ENCODE results near the gene PHF21B. TPM values are rescaled to one million over a fixed set of nuclear protein-coding genes. Genes with fewer than 3 reads are reported as not detected.

The PHF21B gene
- total RNA-seq, 4 donors from 2014 or later = not detected

GRCh38 chr22:45006964-45007390 is 2.8 kb downstream of the PHF21B start:
- no peak for DNase-seq (ENCODE audit: low spot score in 2 of 2)
- no peak for TF ChIP-seq CTCF (IDR thresholded peaks at IDR 0.05)
- TF ChIP-seq EP300 (IDR thresholded peaks at IDR 0.05) = no peak
- no peak for TF ChIP-seq POLR2A (IDR thresholded peaks at IDR 0.05)
- TF ChIP-seq POLR2AphosphoS5 (IDR thresholded peaks at IDR 0.05) = no peak
- peaks cover 43% of the 10 kb centered on the region for H3K4me1 ChIP-seq

GRCh38 chr22:45006111-45006963 is 3.5 kb downstream of the PHF21B start:
- DNase-seq (ENCODE audit: low spot score in 2 of 2) = no peak
- Histone ChIP-seq H3K36me3 (no peaks in the 10 kb centered on the region), H3K27me3 (peaks cover 82% of the 10 kb centered on the region), H3K9me3 (no peaks in the 10 kb centered on the region), H3K27ac (no peak overlapping the region), H3K4me1 (peaks cover 43% of the 10 kb centered on the region), H3K4me3 (peak overlapping the region; percentile 53)
- TF ChIP-seq CTCF (IDR thresholded peaks at IDR 0.05) = no peak
- TF ChIP-seq POLR2A (IDR thresholded peaks at IDR 0.05) = no peak
- no peak for TF ChIP-seq EP300 (IDR thresholded peaks at IDR 0.05)
- TF ChIP-seq POLR2AphosphoS5 (IDR thresholded peaks at IDR 0.05) = no peak
- 8% methylated on average over 21 of the region's 21 CpGs for WGBS

More at GRCh38 chr22:45006964-45007390, 2.8 kb downstream of the PHF21B start:
- Histone ChIP-seq H3K27me3 (peaks cover 88% of the 10 kb centered on the region), H3K9me3 (no peaks in the 10 kb centered on the region), H3K27ac (no peak overlapping the region), H3K36me3 (no peaks in the 10 kb centered on the region), H3K4me3 (peak overlapping the region; percentile 53)
- under 1% methylated on average over 24 of the region's 44 CpGs for WGBS

GRCh38 chr22:45001653-45002052 is 8.2 kb downstream of the PHF21B start:
- H3K4me3 ChIP-seq = no peak overlapping the region
- 92% methylated on average over 15 of the region's 15 CpGs for WGBS
- DNase-seq (ENCODE audit: low spot score in 2 of 2) = no peak
- H3K9me3 ChIP-seq = no peaks in the 10 kb centered on the region
- no peaks in the 10 kb centered on the region for H3K36me3 ChIP-seq
- TF ChIP-seq POLR2A (IDR thresholded peaks at IDR 0.05) (no peak), CTCF (IDR thresholded peaks at IDR 0.05) (no peak)
- peaks cover 52% of the 10 kb centered on the region for H3K27me3 ChIP-seq
- no peak overlapping the region for H3K27ac ChIP-seq
- H3K4me1 ChIP-seq = peaks cover 7% of the 10 kb centered on the region

GRCh38 chr22:45000330-45000729 is 9.5 kb downstream of the PHF21B start:
- Histone ChIP-seq H3K4me1 (no peaks in the 10 kb centered on the region), H3K27ac (no peak overlapping the region), H3K36me3 (no peaks in the 10 kb centered on the region), H3K27me3 (peaks cover 41% of the 10 kb centered on the region), H3K9me3 (no peaks in the 10 kb centered on the region), H3K4me3 (no peak overlapping the region)
- WGBS = 90% methylated on average over 14 of the region's 14 CpGs
- DNase-seq (ENCODE audit: low spot score in 2 of 2) = no peak
- TF ChIP-seq EP300 (IDR thresholded peaks at IDR 0.05) (no peak), CTCF (IDR thresholded peaks at IDR 0.05) (no peak), POLR2AphosphoS5 (IDR thresholded peaks at IDR 0.05) (no peak), POLR2A (IDR thresholded peaks at IDR 0.05) (no peak)

GRCh38 chr22:44999687-45000086 is 10.1 kb downstream of the PHF21B start:
- H3K4me3 ChIP-seq = no peak overlapping the region
- TF ChIP-seq POLR2A (IDR thresholded peaks at IDR 0.05) (no peak), CTCF (IDR thresholded peaks at IDR 0.05) (no peak)
- H3K27ac ChIP-seq = no peak overlapping the region
- H3K36me3 ChIP-seq = no peaks in the 10 kb centered on the region
- WGBS = 78% methylated on average over 7 of the region's 13 CpGs
- H3K4me1 ChIP-seq = no peaks in the 10 kb centered on the region
- H3K9me3 ChIP-seq = no peaks in the 10 kb centered on the region
- peaks cover 42% of the 10 kb centered on the region for H3K27me3 ChIP-seq
- DNase-seq (ENCODE audit: low spot score in 2 of 2) = no peak

Measured in suprapubic skin (tissue), 4 donors.